Vagina (tissue), 2 donors: ENCODE measurements around the gene ABCA2.

Experiments used
- POLR2A ChIP-seq, 2 donors: fragments of 450-650 bp; IDR thresholded peaks; one replicate each; pipeline ENCODE4 v1.6.1; 2017; ENCODE audit warnings: antibody characterized with exemption in 2 of 2, mild to moderate bottlenecking in 2 of 2, moderate library complexity in 2 of 2
- POLR2AphosphoS5 ChIP-seq, 2 donors: sonication (generic); formaldehyde crosslinking; IDR thresholded peaks; one replicate each; pipeline ENCODE4 v1.9.0; 2017; ENCODE audit warnings: antibody characterized with exemption in 2 of 2, mild to moderate bottlenecking in 2 of 2, low read depth in 1 of 2; ENCODE audit not compliant: insufficient read depth in 1 of 2
- TF ChIP-seq, protein P1 (sequence below), 3 experiments: fragments of 450-650 bp in 2 of 3; fragments of 200-600 bp in 1 of 3; sonication (generic) in 1 of 3; IDR thresholded peaks; one replicate each; pipeline ENCODE4 v1.5.1; 2017 to 2019; ENCODE audit warnings: antibody characterized with exemption in 3 of 3, mild to moderate bottlenecking in 2 of 3, moderate library complexity in 2 of 3

DNA sequence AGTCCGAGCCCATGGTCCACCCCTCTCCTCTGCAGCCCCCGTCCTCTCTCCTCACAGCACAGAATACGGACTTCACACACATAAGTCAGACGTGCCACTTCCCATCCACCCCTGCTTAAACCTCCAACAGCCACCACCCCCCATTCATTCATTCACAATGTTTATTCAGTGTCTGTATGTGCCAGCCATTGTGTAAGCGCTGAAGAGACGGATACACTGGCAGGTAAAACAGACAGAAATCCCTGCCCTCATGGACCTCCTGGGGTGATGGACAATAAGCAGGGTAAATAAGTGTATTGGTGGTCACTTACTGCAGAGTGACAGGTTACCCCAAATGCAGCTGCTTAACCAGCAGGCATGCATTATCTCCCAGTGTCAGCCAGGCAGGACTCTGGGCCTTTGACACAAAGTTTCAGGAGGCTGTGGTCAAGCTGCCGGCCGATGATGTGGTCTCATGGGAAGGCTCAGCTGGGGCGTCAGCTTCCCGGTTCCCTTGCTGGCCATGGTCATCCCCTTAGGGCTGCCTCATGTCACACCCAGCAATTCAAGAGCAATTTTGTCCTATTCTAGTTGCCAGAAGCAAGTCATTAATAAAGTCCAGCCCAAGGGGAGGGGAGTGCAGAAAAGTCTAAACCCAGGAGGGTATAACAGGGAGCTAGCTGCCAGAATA lies 37.7 kb downstream of the ABCA2 start:
- TF ChIP-seq, protein P1, sequence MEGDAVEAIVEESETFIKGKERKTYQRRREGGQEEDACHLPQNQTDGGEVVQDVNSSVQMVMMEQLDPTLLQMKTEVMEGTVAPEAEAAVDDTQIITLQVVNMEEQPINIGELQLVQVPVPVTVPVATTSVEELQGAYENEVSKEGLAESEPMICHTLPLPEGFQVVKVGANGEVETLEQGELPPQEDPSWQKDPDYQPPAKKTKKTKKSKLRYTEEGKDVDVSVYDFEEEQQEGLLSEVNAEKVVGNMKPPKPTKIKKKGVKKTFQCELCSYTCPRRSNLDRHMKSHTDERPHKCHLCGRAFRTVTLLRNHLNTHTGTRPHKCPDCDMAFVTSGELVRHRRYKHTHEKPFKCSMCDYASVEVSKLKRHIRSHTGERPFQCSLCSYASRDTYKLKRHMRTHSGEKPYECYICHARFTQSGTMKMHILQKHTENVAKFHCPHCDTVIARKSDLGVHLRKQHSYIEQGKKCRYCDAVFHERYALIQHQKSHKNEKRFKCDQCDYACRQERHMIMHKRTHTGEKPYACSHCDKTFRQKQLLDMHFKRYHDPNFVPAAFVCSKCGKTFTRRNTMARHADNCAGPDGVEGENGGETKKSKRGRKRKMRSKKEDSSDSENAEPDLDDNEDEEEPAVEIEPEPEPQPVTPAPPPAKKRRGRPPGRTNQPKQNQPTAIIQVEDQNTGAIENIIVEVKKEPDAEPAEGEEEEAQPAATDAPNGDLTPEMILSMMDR (IDR thresholded peaks at IDR 0.05): no peak
- TF ChIP-seq POLR2A (IDR thresholded peaks at IDR 0.05): no peak
- TF ChIP-seq POLR2AphosphoS5 (IDR thresholded peaks at IDR 0.05; ENCODE audit: insufficient read depth in 1 of 2, low read depth in 1 of 2): no peak
